HepG2 (cell line): Measurements from ENCODE around the gene PAK1IP1. TPM values are rescaled to one million over a fixed set of nuclear protein-coding genes. Genes with fewer than 3 reads are reported as not detected.

Experiments
- ATAC-seq: fragments of 200-7000 bp; cut with Tn5 transposase; 3 replicates; pipeline ENCODE4 v1.9.1; 2020; ENCODE audit warnings: mild to moderate bottlenecking, moderate library complexity
- BruUV-seq: library from RNA; stranded (reverse); fragments of 400-500 nt; replicated peaks from 2 replicates; lab custom pipeline; 2021; lab: Mats Ljungman, UMichigan
- CTCF ChIA-PET: fragments of 300-600 bp; formaldehyde crosslinking; extraction: SDS; loops from one replicate; lab custom pipeline; 2021; ENCODE audit warnings: low total read pairs, inconsistent platforms, low intra/inter-chr PET ratio; lab: Yijun Ruan, JAX
- POLR2A ChIA-PET: fragments of 350-600 bp; sonication (Branson Sonifier 250); formaldehyde crosslinking; loops from one replicate; lab custom pipeline; 2020; ENCODE audit warnings: antibody characterized with exemption, inconsistent platforms; lab: Yijun Ruan, JAX
- DNase-seq: peaks from one replicate; pipeline ENCODE4 v3.0.0-alpha.2; 2015; ENCODE audit warnings: low spot score
- FAIRE-seq: peaks from 3 replicates; lab custom pipeline; 2011; peaks lifted over from hg19 to GRCh38; lab: Jason Lieb, UNC
- H2AFZ ChIP-seq: one replicate; pipeline ENCODE4 v1.6.1; 2011; ENCODE audit warnings: low read length, inconsistent platforms
- H3K27ac ChIP-seq: fragments of 300-600 bp; 3 replicates; pipeline ENCODE4 v1.8.0; 2011; ENCODE audit warnings: mixed run types, mild to moderate bottlenecking, mixed read lengths, low read length, inconsistent platforms; ENCODE audit not compliant: insufficient read depth; ENCODE audit errors: extremely low read length
- H3K27me3 ChIP-seq, 2 experiments: fragments of 200-600 bp in 1 of 2; 2 replicates in 1 of 2; 3 replicates in 1 of 2; pipeline versions ENCODE4 v1.6.0 to v1.8.0; 2011; ENCODE audit warnings: low read length in 2 of 2, mild to moderate bottlenecking in 2 of 2, moderate library complexity in 2 of 2, inconsistent platforms in 1 of 2; ENCODE audit not compliant: insufficient read depth in 2 of 2, control insufficient read depth in 1 of 2
- H3K36me3 ChIP-seq, 2 experiments: fragments of 200-600 bp in 1 of 2; replicated peaks in 1 of 2; 2 replicates in 1 of 2; 3 replicates in 1 of 2; pipeline versions ENCODE4 v1.5.1 to v1.8.0; 2011; ENCODE audit warnings: low read length in 2 of 2, inconsistent platforms in 1 of 2; ENCODE audit not compliant: insufficient read depth in 2 of 2, control insufficient read depth in 1 of 2
- H3K4me1 ChIP-seq: 2 replicates; pipeline ENCODE4 v1.5.1; 2012; ENCODE audit warnings: low read length, inconsistent platforms; ENCODE audit not compliant: insufficient read depth
- H3K4me2 ChIP-seq: 2 replicates; pipeline ENCODE4 v1.6.0; 2011; ENCODE audit warnings: low read depth, low read length, inconsistent platforms
- H3K4me3 ChIP-seq, 3 experiments: fragments of 200-600 bp in 1 of 3; sonication (generic), shearing (Covaris generic) in 1 of 3; replicated peaks in 1 of 3; 2 replicates each; pipeline ENCODE4 v1.5.1; 2011 to 2016; ENCODE audit warnings: low read length in 3 of 3, inconsistent platforms in 2 of 3, low read depth in 2 of 3, mild to moderate bottlenecking in 2 of 3, control low read depth in 1 of 3, mixed read lengths in 1 of 3; ENCODE audit not compliant: insufficient read depth in 1 of 3
- H3K79me2 ChIP-seq: one replicate; pipeline ENCODE4 v1.6.1; 2011; ENCODE audit warnings: low read length, inconsistent platforms; ENCODE audit not compliant: insufficient read depth
- H3K9ac ChIP-seq: 2 replicates; pipeline ENCODE4 v1.6.0; 2011; ENCODE audit warnings: mild to moderate bottlenecking, low read depth, low read length, inconsistent platforms; ENCODE audit not compliant: insufficient read depth
- H3K9me3 ChIP-seq: 2 replicates; pipeline ENCODE4 v1.5.1; 2012; ENCODE audit warnings: mild to moderate bottlenecking, low read length
- H4K20me1 ChIP-seq: 2 replicates; pipeline ENCODE4 v1.6.0; 2011; ENCODE audit warnings: inconsistent platforms, mild to moderate bottlenecking, low read length, moderate library complexity; ENCODE audit not compliant: insufficient read depth
- ARID3A ChIP-seq: IDR thresholded peaks from 2 replicates; pipeline ENCODE4 v1.6.1; 2012; ENCODE audit warnings: low read depth, low read length, improper control_type of control experiment
- ATF7-NPFF ChIP-seq: sonication (generic); formaldehyde crosslinking; IDR thresholded peaks from 2 replicates; pipeline ENCODE4 v1.8.1; 2023; ENCODE audit warnings: mild to moderate bottlenecking, low read depth, missing genetic modification reagents, moderate library complexity
- GATAD1 ChIP-seq: IDR thresholded peaks from 2 replicates; pipeline ENCODE4 v1.6.1; 2016; ENCODE audit warnings: missing genetic modification reagents, missing compliant biosample characterization
- HHEX ChIP-seq: IDR thresholded peaks from 2 replicates; pipeline ENCODE4 v1.6.1; 2016; ENCODE audit warnings: control low read depth
- IRF1 ChIP-seq: sonication (generic); formaldehyde crosslinking; IDR thresholded peaks from 2 replicates; pipeline ENCODE4 v1.4.0; 2020; ENCODE audit warnings: low read depth, mild to moderate bottlenecking, missing genetic modification reagents
- KLF16 ChIP-seq, 2 experiments: sonication (generic) in 1 of 2; formaldehyde crosslinking in 1 of 2; IDR thresholded peaks; 2 replicates each; pipeline versions ENCODE4 v1.6.1 to v1.8.0; 2016 to 2023; ENCODE audit warnings: missing genetic modification reagents in 2 of 2, missing compliant biosample characterization in 1 of 2
- MED1 ChIP-seq: sonication (generic); formaldehyde crosslinking; IDR thresholded peaks from 2 replicates; pipeline ENCODE4 v1.4.0; 2020; ENCODE audit warnings: missing genetic modification reagents
- NFKB2 ChIP-seq: sonication (generic); formaldehyde crosslinking; IDR thresholded peaks from 2 replicates; pipeline ENCODE4 v1.4.0; 2020; ENCODE audit warnings: missing genetic modification reagents, borderline replicate concordance
- PRPF4 ChIP-seq: fragments of 200-400 bp; formaldehyde crosslinking; IDR thresholded peaks from 2 replicates; pipeline ENCODE4 v1.6.1; 2016; ENCODE audit warnings: low read length, low read depth; ENCODE audit not compliant: poor library complexity, severe bottlenecking
- SCMH1 ChIP-seq: sonication (generic); formaldehyde crosslinking; IDR thresholded peaks from 2 replicates; pipeline ENCODE4 v1.9.0; 2021; ENCODE audit warnings: missing genetic modification reagents, mild to moderate bottlenecking, borderline replicate concordance
- THAP7 ChIP-seq: sonication (generic); formaldehyde crosslinking; IDR thresholded peaks from 2 replicates; pipeline ENCODE4 v1.8.1; 2023; ENCODE audit warnings: mild to moderate bottlenecking, missing genetic modification reagents
- ZBED4 ChIP-seq: sonication (generic); formaldehyde crosslinking; IDR thresholded peaks from 2 replicates; pipeline ENCODE4 v1.4.0; 2020; ENCODE audit warnings: missing genetic modification reagents, borderline replicate concordance
- ZBTB4 ChIP-seq: sonication (generic); formaldehyde crosslinking; IDR thresholded peaks from 2 replicates; pipeline ENCODE4 v1.4.0; 2020; ENCODE audit warnings: missing genetic modification reagents, mild to moderate bottlenecking, borderline replicate concordance
- ZFY ChIP-seq: sonication (generic); formaldehyde crosslinking; IDR thresholded peaks from 2 replicates; pipeline ENCODE4 v1.4.0; 2020; ENCODE audit warnings: missing genetic modification reagents
- WGBS: methylation state at CpG from one replicate; pipeline ENCODE4 v1.1.6; 2017; ENCODE audit warnings: low lambda C conversion rate; 5-methylcytosine and 5-hydroxymethylcytosine counted together
- in situ Hi-C: cut with HindIII; loops from 2 replicates; pipeline ENCODE4 v1.10.0; 2017; ENCODE audit warnings: low pct_unique_long_range_greater_than_20kb; ENCODE audit not compliant: extremely low pct_ligation_motif_present
- intact Hi-C: fragments of 100-400 bp; cut with micrococcal nuclease; formaldehyde crosslinking; loops from one replicate; pipeline ENCODE4 v1.10.0; 2022; ENCODE audit not compliant: unreplicated experiment
- polyA plus RNA-seq, 8 experiments: library from polyadenylated mRNA; depleted of rRNA in 3 of 8; stranded (reverse) in 7 of 8; unstranded in 1 of 8; fragments of >200 nt; fragmentation: Illumina TruSeq in 4 of 8; extraction: Trizol in 4 of 8; gene quantifications; 2 replicates each; pipeline versions ENCODE4 v1.2.1 to v1.2.3, GENCODE V29; 2011 to 2016; ENCODE audit warnings: low read depth in 4 of 8, missing spikeins in 1 of 8, mixed read lengths in 1 of 8; ENCODE audit not compliant: insufficient read depth in 1 of 8
- total RNA-seq, 5 experiments: library from RNA; depleted of rRNA; stranded (reverse); fragments of >200 nt; fragmentation: Illumina TruSeq; extraction: Trizol; gene quantifications; 2 replicates each; pipeline ENCODE4 v1.2.3, GENCODE V29; 2016; ENCODE audit warnings: low read depth in 1 of 5

Gene PAK1IP1
- total and polyA plus RNA-seq, 2 of the 13 experiments (the other 11 are each of a cell fraction or from before 2014, with no cell fraction given), result 23.4 to 66.2 TPM

GRCh38 chr6:10713962-10714361, 19.2 kb downstream of the PAK1IP1 start:
- in situ Hi-C loops (no loop called here), intact Hi-C loops (no loop called here)
- H3K4me3 ChIP-seq, result no peak overlapping the region
- ATAC-seq, result no peak
- ChIA-PET POLR2A (interaction anchor here (1.0 kb wide), 1 partner anchor 19 kb away, joined by 3 read pairs; the partner anchor contains the start of gene PAK1IP1), CTCF (no interaction called here)
- H3K9ac ChIP-seq, result no peak overlapping the region
- H3K27ac ChIP-seq, result no peak overlapping the region
- no peaks in the 10 kb centered on the region for H4K20me1 ChIP-seq
- peaks cover 9% of the 10 kb centered on the region; the same call in 1 of the 2 replicates for H3K9me3 ChIP-seq
- H3K4me2 ChIP-seq, result no peak overlapping the region
- H3K4me1 ChIP-seq, result no peaks in the 10 kb centered on the region
- WGBS, result 90% methylated on average over 8 of the region's 8 CpGs
- no peaks in the 10 kb centered on the region for H3K79me2 ChIP-seq
- BruUV-seq, result no TSS peak
- H3K27me3 ChIP-seq, result no peaks in the 10 kb centered on the region
- H3K36me3 ChIP-seq, result peaks cover 1 to 13% of the 10 kb centered on the region in 2 experiments; a peak in 2 of 5 replicates
- no peak for DNase-seq
- H2AFZ ChIP-seq, result no peak overlapping the region
- FAIRE-seq, result no peak
- no peak for TF ChIP-seq IRF1
- no peak for TF ChIP-seq MED1 (CRISPR knock-in tag)
- no peak for TF ChIP-seq ZBTB4 (CRISPR knock-in tag)
- TF ChIP-seq ZBED4 (CRISPR knock-in tag), result no peak
- TF ChIP-seq ATF7-NPFF (CRISPR knock-in tag), result no peak
- TF ChIP-seq GATAD1 (CRISPR knock-in tag), result no peak
- TF ChIP-seq NFKB2 (CRISPR knock-in tag), result no peak
- TF ChIP-seq ARID3A, result no peak
- TF ChIP-seq THAP7 (CRISPR knock-in tag), result no peak
- TF ChIP-seq ZFY (CRISPR knock-in tag), result no peak
- no peak for TF ChIP-seq PRPF4
- no peak for TF ChIP-seq HHEX (CRISPR knock-in tag)
- TF ChIP-seq SCMH1 (CRISPR knock-in tag), result no peak
- no peak for TF ChIP-seq KLF16 (CRISPR knock-in tag; IDR thresholded peaks at IDR 0.05)
